ENCODE data around the gene MCM5.
"Not testable (repeated sequence)": the region's sequence is repeated elsewhere in the genome, so short reads cannot be mapped to it uniquely, and the experiment has no call there.

Gene MCM5

DNA sequence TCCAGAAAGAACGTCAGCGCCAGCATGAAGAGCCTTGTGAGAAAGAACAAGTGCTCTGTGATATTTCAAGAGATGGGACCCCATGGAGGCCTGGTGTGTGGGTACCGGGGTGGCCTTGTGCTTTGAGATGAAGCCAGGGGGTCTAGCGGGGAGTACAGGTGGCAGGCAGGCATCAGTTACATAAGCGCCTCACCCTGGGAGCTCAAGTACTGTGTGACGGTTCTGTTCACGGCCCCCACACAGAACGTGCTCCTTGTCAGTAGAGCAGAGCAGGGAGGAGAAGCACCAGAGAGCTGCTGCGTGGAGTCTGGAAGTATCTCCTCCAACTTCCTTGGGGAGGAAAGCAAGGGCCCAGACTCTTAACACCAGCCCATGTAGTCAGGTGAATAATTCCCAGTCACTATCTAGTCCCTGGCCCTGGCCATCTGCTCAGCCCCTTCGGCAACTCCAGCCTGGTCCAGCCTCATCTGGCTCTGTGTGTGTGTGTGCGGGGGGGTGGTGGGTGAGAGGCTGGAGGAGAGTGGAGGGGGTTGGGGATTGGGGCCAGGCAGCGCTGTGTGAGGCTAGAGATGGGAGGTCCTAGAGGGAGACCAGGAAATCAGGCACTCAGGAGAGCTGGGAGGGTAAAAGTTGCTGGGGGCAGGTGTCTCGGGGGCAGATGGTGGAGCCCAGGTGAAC lies 32.4 kb downstream of the MCM5 start:
- DNase-seq (ENCODE audit: low read depth), result no peak

DNA sequence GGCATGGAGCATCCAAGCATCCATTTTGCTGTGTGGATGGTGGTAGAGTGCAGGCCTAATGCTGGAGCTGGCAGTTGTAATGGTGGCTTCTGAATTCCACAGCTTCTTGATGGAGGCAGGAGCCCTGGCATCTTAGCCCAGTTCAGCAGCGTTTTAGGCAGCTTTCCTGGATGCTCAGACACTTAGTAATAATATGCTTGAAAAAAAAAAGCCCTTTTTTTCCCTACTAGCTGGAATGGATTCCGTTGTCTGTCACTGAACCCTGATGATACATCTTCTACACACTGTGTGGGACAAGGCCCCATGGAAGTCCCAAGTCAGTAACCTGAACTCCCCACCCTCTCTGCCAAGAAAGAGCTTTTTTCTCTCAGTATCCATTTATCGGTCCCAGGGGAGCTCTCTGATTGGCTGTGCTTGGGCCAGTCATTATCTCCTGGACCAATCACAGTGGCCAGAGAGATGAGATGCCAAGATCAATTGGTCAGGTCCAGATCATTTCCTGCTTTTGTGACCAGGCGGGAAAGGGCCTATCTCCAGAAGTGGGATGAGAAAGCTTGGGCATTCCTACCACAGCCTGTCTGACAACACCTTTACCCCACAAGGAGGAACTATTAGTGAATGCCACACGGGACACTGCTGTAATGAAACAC lies 34.2 kb downstream of the MCM5 start:
- DNase-seq (ENCODE audit: low read depth), result no peak

DNA sequence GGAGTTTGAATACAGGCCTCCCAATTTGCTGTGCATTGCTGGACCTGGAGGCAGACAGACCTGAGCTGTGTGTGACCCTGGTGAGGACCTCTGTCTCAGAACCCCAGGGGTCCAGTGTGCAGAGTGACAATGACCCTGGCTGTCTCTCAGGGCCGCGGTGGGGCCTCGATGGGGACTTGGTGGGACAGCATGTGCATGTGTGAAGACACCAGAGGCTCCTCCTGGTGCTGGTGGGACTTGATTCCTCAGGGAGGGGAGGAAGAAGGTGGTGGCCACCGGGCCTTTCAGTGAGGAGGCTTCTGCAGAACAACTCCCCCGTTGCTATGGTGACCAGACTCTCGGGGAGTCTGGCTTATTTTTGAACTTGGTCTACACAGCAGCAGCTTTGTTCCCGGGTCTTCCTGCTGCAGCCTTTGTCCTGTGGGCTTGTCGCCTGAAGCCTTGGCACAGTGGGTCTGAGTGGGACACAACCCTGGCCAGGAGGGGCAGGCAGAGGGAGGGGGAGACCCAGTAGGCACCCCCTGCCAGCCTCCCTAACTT lies 35.3 kb downstream of the MCM5 start:
- no peak for DNase-seq (ENCODE audit: low read depth)

DNA sequence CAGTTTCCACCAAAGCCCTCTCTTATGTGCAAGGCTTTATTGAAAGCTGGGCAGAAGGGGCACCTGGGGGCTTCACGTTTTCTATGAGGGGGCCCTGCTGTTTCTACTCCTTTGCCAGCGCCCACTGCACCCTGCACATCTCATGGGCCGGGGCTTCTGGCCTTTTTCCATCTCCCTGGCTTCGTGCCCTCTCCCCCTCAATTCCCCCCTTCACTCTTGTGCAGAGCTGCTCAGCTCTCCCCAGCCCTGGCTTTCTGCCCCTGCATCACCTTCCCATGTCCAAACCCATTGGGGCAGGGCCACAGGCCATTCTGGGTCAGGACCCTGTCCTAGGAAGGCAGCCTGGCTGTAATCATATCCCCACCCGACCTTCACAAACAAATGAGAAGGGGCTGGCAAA lies 36.5 kb downstream of the MCM5 start:
- no peak for DNase-seq (ENCODE audit: low read depth)

DNA sequence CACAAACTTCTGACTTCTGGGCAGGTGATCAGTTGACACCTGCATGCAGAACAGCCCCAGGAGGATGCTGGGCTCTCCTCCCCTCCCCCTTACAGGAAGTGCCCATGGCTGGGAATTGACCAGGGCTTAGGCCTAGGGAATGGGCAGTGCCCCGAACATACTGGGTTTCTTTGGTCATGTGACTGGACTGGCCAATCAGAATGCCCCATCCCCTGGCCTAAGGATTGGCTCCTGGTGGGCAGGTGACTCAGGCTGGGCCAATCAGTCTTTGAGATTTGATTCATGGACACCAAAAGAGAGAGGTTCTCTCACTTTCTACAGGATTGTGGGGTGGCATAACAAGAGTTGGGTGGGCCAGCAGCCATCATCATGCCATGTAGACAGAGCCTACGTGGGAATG lies 37.1 kb downstream of the MCM5 start:
- DNase-seq (ENCODE audit: low read depth), result no peak

DNA sequence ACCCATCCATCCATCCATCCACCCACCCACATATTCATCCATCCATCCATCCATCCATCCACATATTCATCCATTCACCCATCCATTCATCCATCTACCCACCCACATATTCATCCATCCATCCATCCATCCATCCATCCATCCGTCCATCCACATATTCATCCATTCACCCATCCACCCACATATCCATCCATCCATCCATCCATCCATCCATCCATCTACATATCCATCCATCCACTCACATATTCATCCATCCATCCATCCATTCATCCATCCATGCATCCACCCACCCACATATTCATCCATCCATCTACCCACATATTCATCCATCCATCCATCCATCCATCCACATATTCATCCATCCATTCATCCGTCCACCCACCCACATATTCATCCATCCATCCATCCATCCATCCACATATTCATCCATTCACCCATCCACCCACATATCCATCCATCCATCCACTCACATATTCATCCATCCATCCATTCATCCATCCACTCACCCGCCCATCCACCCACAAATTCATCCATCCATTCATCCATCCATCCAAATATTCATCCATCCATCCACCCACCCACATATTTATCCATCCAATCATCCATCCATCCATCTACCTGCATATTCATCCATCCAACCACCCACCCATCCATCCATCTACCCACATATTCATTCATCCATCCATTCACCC lies 38.9 kb downstream of the MCM5 start:
- DNase-seq (ENCODE audit: low read depth), result not testable (repeated sequence)

DNA sequence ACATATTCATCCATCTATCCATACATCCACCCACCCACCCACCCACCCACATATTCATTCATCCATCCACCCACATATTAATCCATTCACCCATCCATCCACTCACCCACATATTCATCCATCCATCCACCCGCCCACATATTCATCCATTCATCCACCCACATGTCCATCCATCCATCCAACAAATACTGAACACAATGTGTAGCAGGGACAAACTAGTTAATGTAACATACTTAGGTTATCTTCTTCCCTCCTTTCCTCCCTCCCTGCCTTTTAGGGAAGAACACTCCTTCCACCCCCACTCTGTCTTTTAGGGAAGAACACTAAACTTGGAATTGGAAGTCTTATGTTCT lies 39.4 kb downstream of the MCM5 start:
- no peak for DNase-seq (ENCODE audit: low read depth)

DNA sequence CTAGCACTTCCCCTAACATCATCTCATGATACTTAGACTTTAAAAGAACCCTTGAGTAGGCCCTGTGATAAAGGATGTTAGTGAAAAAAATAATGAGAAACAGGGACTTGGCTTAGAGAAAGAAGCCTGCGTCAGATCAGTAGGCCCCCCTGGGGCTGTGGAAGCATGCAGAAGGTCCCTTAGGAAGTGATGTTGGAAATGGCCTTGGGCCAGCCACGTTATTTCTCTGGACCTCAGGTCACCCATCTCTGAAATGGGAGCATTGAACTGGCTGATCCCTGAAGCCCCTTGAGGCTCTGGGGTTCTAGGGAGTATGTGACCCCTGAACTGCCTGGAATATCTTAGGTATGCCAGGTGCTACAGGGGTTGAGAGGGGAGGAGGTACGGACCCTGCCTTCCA lies 40.2 kb downstream of the MCM5 start:
- no peak for DNase-seq (ENCODE audit: low read depth)

DNA sequence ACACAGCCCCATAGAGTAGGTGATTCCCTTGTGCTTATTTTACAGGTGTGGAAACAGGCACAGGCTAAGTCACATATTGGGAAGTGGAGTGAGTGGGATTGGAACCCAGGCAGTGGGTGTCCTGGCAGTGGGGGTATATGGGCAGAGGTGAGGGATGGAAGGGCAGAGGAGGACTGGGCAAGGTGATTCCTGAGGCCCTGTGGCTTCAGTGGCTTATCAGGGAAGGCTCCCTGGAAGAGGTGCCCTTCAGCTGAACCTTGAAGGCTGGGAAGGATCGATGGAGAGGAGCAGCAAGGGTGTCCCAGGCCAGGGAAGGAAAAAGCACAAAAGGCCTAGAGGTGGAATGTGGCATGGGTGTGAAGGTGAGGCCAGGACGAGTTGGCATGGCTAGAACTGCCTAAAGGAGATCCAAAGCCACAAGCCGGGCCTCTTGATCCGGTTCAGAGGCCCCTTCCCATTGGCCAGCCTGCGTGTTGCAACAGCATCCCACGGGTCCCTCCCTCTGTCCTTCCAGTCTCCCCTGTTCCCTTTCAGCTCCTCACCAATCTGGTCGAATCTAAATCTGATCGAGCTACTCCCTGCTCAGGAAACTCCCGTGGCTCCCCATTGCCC lies 41.7 kb downstream of the MCM5 start:
- no peak for DNase-seq (ENCODE audit: low read depth)

DNA sequence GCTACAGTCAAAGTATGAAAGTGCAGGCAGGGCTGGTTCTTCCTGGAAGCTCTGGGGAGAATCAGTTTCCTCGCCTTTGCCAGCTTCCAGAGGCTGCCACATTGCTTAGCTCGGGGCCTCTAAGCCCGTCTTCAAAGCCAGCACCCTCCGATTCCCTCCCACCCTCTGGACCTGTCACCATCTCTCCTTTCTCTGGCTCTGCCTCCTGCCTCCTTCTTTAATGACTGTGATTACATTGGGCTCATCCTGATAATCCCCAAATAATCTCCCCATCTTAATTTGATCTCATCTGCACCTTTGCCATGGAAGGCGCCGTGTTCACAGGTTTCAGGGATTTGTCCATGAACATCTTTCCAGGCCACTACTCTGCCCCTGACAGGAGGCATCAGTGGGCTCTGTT lies 42.5 kb downstream of the MCM5 start:
- no peak for DNase-seq (ENCODE audit: low read depth)

DNA sequence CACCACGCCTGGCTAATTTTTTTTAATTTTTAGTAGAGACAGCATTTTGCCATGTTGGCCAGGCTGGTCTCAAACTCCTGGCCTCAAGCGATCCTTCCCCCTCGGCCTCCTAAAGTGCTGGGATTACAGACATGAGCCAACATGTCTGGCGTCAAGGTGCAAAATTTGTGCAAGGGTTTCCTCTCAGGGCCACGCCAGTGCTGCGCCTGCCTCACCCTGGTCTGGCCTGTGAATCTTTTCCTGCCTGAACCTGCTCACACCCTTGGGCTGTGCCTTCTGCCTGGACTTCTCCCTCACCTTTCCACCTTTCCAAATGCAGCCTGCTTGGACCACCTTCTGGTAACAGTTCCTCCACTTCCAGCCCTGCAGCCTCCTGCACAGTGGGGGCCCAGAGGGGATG lies 43.4 kb downstream of the MCM5 start:
- DNase-seq (ENCODE audit: low read depth), result no peak

DNA sequence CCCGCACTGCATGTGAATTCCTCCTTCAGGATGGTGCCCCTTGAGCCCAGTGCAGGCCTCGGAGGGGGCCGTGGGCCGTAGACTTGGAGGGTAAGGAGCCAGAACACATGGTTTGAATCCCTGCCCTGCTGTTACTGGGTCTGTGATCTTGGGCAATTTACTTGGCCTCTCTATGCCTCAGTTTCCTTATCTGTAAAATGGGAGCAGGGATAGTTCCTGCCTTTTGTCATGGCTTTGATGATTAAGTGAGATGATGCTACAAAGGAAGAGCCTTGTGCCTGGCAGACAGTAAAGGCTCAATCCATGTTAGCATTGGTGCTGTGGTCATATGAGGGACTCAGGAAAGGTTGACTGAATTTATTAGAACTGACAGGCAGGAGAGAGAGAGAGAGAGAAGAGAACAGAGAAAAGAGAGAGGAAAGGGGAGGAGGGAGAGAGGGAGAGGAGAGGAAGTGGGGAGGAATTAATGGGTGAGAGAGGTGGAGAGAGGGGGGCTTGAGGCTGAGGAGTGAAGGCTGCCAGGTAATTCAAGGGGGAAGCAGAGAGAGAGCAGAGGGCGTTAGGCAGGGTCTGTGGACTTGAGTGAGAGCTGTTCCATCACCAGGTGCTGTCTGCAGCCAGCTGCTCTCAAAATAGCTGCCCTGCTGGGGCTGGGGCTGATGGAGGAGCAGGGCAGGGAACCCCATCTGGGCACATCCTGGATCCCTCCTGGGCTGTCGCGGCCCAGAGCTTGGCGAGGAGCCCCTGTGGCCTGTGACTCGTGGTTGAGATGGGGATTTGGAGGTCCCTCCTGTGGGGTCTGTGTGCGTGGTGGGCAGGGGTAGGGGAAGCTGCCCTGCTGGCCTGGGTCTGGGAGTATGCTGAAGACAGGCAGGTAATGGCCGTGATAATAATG lies 44.1 kb downstream of the MCM5 start:
- no peak for DNase-seq (ENCODE audit: low read depth)

DNA sequence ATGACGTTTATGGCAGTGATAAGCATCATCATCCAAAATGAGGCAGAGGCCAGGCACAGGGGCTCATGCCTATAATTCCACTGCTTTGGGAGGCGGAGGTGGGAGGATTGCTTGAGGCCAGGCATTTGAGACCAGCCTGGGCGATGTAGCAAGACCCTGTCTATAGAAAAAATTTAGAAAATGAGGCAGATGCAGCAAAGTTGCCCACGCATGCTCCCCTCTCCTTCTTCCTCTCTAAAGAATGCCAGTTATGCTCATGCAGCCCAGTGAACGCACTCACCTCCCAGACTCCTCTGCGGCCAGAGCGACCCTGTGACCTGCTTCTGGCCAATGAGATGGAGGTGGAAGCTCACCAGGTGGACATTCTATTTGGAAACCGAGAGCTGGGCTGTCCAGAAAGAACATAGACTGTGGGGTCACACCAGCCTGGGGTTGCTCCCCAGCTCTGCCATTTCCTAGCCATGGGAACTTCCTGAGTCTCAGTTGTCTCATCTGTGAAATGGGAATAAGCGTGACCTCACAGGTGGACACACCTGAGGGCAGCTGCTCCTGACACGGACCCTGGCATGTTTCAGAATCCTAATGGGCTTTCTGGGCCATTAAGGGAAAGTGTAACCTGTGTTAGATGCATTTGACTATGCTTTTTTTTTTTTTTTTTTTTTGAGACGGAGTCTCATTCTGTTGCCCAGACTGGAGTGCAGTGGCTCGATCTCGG lies 44.9 kb downstream of the MCM5 start:
- DNase-seq (ENCODE audit: low read depth), result peak; percentile 55

DNA sequence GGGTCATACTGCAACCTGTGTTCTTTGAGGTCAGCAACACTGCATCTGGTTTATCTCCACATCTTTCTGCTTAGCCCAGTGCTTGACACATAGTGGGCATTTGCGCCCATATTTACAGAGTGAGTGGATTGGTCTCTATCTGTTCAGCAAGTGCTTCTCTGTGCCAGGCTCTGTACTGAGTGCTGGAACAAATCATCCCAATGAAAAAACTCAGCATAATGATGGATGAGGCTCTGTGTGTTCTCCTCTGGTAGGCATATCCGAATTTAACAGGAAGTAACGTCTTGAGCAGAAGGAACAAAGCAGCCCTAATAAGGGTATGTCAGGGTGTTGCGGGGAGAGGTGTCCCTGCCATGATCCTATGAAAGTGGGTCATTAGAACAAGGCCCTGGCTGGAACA lies 46.0 kb downstream of the MCM5 start:
- peak; percentile 97 for DNase-seq (ENCODE audit: low read depth)

DNA sequence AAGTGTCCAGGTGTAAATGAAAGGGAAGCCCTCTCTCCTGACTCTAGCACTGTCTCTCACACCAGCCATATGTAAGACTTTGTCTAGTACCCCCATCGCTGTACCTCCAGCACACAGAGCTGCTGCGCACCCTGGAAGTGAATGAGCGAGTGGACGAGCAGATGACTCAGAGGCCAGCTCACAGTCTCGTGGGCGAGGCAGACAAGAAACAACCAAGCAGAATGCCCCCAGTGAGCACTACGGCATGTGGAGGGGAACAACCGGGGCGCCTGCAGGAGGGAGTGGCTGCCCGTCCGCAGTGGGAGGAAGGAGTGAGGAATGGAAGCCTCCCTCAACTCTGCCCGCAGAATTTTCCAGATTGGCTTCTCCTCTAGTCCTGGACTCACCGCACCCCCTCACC lies 46.4 kb downstream of the MCM5 start:
- DNase-seq (ENCODE audit: low read depth), result peak; percentile 99

DNA sequence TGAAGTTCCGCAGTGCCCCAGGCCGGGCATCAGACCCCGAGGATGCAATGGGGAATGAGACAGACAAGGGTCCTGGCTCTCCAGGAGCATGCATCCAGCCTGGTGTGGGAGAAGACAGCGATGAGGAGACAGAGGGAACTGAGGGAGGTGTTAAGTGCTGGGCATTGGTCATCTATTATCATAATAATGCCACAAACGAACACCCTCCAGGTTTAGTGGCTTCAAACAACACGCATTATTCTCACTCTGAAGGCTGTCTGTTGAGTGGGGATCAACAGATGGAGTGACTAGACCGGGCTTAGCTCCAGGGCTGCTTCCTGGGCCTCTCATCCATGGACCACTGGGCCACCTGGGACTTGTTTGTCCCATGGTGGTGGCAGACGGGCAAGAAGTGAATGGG lies 48.6 kb downstream of the MCM5 start:
- no peak for DNase-seq (ENCODE audit: low read depth)

DNA sequence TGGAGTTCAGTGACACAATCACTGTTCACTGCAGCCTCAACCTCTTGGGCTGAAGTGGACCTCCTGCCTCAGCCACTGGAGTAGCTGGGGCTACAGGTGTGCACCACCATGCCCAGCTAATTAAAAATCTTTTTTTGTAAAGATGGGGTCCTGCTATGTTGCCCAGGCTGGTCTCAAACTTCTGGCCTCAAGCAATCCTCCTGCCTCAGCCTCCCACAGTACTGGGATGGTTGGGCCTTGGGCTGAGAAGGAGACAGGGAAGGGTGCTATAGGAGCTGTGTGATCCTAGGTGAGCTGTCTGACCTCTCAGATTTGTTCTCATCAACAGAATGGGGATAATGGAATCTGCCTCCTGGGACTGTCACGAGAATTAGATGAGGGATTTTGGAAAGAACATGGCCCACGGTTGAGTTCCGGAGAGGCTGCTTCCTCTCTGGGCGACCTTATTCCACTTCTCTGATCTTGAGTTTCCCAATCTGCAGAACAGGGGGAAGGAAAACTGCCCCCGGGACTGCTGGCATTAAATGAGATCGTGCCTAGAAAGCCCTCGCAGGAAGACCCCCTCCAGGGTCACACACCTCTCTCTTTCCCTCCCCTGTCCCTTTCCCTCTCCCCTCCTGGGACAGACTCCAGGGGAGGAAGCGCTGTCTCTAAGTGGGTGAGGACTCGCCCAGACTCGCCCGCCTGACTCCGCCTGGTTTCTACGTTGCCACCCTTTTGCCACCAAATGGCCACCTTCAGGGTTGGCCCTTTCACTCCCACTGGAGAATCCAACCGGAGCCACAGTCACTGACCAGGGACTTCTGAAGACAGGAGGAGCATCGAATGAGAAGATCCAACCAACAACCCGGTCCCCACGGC lies 50.1 kb downstream of the MCM5 start:
- DNase-seq (ENCODE audit: low read depth), result no peak

DNA sequence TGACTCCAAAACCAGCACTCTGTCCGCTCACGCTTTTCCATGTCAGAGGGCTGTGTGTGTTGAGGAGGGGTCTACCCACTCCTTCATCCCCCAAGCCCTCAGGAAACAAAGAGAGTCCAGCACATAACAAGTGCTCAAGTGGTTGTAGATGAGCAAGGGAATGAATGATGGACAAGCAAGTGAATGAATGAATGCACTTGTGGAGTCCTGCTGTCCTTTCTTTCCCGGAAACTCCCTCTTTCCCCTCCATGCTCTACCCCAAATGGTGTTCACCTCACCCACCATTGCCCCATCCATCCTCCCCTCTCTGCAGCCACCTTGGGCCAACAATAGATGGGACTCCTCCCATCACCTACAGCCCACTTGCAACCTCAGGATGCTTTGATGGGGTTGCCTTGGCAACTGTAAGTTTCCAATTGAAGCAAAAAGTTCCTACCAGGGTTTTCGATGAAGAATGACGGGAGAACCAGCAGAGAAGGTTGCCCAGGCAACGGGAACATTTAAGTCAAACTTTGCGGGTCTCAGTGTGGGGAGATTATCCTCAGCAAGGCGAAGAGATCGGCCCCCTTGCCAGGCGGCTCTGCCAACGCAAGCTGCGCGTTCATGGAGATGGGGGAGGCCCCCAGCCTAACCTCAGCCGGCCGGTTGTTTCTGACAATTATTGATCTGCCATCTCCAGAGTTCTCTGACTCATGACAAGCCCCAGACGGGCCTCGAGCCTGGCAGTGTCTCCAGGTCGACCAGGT lies 51.1 kb downstream of the MCM5 start:
- DNase-seq (ENCODE audit: low read depth), result no peak

DNA sequence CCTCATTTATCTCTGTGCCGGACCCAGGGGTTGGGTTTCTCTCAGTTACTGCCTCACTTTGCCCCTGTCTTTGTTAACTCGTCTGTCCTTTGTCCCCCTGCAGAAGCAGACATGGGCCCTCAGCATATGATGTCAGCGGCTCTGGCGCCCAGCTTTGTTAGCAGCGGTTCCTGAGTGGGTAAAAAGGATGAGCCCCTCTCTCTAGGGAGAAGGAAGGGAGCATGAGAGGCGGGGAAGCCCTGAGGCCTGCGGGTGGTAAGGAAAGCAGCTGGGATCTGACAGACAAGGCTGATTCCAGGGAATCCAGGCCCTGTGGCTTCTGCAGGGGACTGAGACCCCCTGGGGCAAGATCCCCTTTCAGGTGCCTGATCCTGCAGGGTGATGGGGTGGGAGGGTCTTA lies 51.7 kb downstream of the MCM5 start:
- no peak for DNase-seq (ENCODE audit: low read depth)
